Measurements from ENCODE around the gene EXOSC7. TPM values are rescaled to one million over a fixed set of nuclear protein-coding genes. Genes with fewer than 3 reads are reported as not detected.

Gene EXOSC7
- total RNA-seq = 57.0 and 97.4 TPM in 2 replicates

GRCh38 chr3:44976002-44976815, at the start of gene EXOSC7, which contains the start of gene ZDHHC3:
TSS of gene EXOSC7 (plus strand) at chr3:44976244. CDS start at chr3:44976278, 34 bp downstream.
TSS of gene ZDHHC3 (minus strand) at chr3:44976174. CDS start at chr3:44959436, 16,738 bp downstream.

GRCh38 chr3:45026038-45026437, 50.0 kb downstream of the EXOSC7 start, which contains the start of gene CLEC3B:
TSS of gene CLEC3B (plus strand) at chr3:45026303. CDS start at chr3:45026363, 60 bp downstream.

Other genes with a start within 250 kb of the EXOSC7 start
- gene ZNF501, start 246.6 kb upstream of the EXOSC7 start, total RNA-seq = 2.5 and 2.7 TPM in 2 replicates
- 14.0 and 15.1 TPM in 2 replicates for gene KIAA1143, start 214.6 kb upstream of the EXOSC7 start, total RNA-seq
- 3.8 and 12.6 TPM in 2 replicates for gene KIF15, start 214.4 kb upstream of the EXOSC7 start, total RNA-seq
- 28.5 and 34.2 TPM in 2 replicates for gene TMEM42, start 114.3 kb upstream of the EXOSC7 start, total RNA-seq
- gene TGM4, start 101.6 kb upstream of the EXOSC7 start, total RNA-seq = 0.08 and 0.16 TPM in 2 replicates
- 58.7 and 69.9 TPM in 2 replicates for gene ZDHHC3, start 70 bp upstream of the EXOSC7 start, total RNA-seq
- gene CLEC3B, start 50.1 kb downstream of the EXOSC7 start, total RNA-seq = not detected in 2 replicates
- 94.4 and 155 TPM in 2 replicates for gene CDCP1, start 170.1 kb downstream of the EXOSC7 start, total RNA-seq

All from hair follicular keratinocyte (primary cell).